T-helper 1 cell (primary cell): ENCODE measurements around the gene OSBPL6.
A peak's percentile ranks its signal among the peaks of the same experiment; 100 is the strongest.
"Not testable (repeated sequence)": the region's sequence is repeated elsewhere in the genome, so short reads cannot be mapped to it uniquely, and the experiment has no call there.

Experiments
- DNase-seq, 5 donors: peaks; one replicate each; pipeline ENCODE4 v3.0.0-alpha.2; 2012 to 2020

OSBPL6 gene

DNA sequence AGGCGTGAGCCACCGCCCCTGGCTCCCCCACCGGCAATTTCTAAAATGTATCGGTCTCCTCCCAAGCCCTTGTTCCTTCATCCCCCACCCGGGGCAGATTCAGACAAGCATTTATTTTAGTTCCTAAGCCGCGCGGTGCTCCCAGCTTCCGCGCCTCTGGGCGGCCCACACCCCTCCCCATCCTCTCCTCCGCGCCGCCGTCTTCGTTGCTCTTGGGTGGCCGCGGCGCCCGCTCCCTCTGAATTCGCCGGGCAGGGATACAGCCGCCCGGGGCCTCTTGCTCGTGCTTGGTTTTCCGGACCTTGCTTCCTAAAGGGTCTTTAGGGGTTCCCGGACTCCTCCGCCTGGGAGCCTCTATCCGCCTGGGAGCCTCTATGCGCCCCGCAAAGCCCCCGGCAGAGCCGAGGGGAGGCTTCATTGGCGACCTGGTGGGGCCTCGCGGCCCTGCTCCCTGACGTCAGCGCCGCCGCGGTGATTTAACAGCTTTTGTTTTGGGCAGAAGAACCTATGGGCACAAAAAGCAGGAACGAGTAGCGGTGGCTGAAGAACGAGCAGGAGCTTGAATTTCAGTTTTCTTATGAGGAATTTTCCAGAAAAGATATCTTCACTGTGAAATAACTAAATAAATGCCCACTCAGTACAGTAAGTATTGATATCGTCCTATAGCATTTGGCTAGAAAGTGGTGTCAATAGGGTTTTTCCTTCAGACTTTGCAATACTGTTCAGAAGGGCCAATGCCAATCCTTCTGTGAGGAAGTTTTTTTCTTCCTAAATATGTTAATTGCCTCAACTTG lies 219.4 kb downstream of the OSBPL6 start:
- DNase-seq = peak; percentile 23 to 87 (median 50)

DNA sequence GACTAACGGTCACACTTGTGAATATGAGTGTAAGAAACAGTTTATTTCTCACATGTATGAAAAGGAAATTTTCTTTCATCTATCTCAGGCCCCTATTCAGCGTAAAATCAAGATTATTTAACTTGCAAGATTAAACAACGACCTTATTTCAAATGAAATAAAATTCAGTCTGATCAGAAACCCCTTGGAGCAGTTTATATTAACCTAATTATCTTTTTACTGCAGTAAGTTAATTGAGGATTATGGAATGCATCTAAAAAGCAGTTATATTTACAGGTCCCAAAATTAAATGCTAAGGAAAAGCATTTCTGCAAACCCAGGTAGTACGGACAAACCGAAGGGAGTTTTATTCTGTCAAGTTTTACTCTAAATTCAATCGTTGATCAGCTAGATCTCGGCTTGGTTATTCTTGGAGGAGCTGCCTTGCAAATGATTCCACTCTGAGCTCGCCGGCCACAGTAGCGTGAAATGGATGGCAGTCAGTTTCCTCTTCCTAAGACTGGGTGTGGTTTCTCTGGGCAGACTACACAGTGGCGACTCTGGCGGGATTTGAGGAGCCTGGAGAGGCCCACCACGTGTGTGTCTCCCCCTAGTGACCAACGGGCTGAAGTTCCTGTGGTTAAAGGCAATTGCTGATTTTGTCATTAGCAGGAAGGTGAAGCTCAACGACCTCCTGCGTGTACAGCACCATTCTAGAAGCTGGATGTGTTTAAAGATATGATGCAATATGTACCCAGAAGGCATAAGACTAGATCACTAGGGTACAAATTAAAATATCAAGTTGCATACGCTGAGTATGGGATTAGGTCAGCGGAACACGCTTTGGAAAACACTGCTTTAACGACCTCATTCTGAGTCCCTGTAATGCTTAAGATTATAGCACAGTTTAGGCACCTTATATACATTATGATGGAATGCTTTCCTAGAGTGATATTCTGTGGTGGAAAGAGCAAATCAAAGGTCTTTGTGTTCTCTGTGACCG lies 220.2 kb downstream of the OSBPL6 start:
- DNase-seq = peak; percentile 48 to 95 (median 58)

DNA sequence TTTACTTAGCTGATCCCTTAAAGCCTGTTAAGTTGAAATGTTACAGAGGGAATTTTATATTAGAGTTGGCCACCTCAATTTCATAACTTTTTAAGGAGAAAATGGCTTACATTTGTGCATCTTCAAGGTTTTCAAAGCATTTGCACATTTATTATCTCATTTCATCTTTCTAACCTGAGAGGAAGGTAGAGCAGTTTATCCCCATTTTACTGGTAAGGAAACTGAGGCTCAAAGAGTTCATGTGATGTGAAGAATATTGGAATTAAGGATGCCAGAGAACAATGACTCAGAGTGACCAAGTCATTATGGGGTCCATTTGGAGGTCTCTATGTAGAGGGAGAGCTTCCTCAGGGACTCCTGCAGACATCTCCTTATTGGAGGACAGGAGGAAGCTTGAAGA lies 221.7 kb downstream of the OSBPL6 start:
- no peak for DNase-seq

DNA sequence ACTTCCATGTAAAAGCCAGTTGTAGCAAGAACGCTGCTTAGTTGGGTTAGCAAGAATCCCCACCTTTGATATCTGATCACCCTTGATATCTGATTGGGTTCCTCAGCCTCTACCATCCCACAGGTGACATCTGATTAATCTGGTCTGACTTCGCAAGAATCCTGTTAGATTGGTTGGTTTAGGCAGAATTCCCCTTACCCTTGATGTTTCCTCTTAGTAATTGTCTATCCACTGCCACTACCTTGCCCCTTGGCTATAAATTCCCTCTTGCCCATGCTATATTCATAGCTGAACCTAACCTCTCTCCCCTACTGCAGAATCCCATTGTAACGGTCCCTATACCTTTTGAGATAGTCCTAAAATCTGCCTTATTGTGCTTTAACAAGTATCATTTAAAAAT lies 223.6 kb downstream of the OSBPL6 start:
- DNase-seq = no peak

DNA sequence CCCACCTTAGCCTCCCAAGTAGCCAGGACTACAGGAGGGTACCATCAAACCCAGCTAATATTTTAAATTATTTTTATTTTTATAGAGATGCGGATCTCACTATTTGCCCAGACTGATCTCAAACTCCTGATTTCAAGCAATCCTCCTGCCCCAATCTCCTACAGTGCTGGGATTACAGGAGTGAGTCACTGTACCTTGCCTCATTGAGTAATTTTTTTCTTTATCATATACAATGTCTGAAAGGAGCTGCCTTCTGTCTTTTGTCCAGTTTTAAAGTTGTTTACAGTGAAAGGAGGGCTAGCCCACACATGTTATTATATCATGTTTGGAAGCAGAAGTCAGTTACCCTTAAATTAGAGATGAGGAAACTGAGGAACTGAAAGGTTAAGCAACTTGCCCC lies 224.1 kb downstream of the OSBPL6 start:
- no peak for DNase-seq

DNA sequence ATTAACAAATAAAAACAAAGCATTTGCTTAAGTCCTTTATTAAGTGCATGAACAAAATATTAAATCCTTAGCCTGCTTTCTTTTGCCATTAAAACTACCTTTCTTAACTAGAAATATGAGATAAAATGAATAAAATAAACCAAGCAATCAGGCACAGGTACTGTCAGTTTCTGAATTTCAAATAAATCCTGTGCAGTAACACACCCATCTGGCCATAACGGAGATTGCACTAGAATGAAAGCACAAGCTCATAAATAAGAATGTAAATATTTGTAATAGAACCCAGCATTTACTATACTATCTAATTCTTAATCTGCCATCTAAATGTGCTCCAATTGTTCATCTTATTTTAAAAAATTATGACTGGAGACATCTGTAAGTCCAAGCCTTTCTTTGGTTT lies 224.8 kb downstream of the OSBPL6 start:
- no peak for DNase-seq

DNA sequence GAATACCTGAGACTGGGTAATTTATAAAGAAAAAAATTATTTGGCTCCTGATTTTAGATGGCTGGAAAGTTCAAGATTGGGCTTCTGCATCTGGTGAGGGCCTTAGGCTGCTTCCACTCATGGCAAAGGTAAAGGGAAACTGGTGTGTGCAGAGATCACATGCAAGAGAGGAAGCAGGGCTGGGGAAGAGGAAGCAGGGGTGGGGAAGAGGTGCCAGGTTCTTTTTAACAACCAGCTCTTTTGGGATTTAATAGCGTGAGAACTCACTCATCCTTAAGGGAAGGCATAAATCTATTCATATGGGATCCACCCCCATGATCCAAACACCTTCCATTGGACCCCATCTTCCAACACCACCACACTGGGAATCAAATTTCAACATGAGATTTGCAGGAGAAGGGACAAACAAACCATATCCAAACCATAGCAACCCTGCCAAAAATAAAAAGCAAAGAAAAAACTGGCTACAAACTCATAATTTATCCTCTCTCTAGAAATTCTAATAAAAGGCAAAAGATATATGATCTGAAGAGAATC lies 226.2 kb downstream of the OSBPL6 start:
- DNase-seq = no peak

DNA sequence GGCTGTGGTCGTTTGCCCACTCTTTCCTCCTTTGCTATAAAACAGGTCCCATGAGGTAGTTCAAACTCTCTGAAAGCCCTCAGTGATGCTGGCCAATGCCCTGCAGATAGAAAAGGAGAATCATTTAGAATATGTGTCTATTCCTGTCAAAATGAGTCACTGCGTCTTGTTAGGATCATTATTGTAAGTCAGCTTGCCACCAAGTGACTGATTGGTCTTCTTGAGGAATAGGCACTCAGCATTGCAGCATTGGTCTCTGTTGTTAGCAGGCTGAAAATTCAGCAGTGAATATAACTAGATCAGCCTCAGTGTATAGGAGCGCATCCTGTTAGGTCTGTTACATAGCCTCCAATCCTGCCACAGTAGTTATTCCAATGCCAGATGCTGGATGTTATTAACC lies 227.8 kb downstream of the OSBPL6 start:
- DNase-seq = no peak

DNA sequence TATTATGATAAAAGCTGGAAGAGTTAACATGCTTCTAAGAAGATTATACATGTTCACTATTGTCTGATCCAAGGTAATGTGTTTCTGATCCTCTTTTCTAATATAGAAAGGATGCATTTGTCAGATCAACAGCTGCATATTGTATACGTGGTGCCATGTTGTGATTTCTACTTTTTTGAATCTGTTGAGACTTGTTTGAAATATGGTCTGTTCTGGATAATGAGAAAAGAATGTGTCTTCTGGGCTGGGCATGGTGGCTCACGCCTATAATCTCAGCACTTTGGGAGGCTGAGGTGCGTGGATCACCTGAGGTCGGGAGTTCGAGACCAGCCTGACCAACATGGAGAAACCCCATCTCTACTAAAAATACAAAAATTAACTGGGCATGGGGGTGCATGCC lies 229.4 kb downstream of the OSBPL6 start:
- DNase-seq = not testable (repeated sequence)

DNA sequence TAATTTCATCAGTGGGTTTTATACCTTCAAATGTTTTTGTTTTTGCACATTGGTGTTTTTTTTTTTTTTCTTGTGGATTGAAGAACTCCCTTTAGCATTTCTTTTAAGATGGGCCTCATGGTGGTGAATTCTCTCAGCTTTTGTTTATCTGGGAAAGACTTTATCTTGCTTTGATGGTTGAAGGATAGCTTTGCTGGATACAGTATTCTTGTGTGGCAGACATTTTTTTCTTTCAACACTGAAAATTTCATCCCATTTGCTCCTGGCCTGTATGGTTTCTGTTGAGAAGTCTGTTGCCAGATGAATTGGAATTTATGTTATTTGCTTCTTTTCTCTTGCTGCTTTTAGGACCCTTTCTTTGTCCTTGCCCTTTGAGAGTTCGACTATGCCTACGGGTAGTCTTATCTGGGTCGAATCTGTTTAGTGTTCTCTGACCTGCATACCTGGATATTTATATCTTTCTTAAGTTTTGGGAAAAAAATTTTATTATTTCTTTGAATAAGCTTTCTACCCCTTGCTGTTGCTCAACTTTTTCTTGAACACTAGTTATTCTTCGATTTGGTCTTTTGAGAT lies 231.0 kb downstream of the OSBPL6 start:
- DNase-seq = no peak

DNA sequence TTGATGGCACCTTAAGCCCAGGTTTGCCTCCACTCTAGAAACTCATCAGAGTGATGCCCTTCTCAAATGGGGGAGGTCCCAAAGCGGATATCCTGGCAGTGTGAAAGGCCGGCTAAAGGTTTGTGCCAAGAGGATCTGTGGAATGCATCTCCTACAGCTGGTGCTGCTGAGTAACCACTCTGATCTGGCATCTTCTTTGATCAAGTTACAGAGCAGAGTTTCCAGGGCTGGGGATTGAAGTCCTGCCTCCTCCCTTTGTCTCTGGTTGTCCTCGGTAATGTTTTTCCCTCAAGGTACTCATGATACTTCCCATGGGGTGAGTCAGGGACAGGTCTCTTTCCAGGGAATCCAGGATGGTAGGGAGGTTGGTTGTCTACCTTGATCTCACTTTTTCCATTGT lies 232.1 kb downstream of the OSBPL6 start:
- no peak for DNase-seq

DNA sequence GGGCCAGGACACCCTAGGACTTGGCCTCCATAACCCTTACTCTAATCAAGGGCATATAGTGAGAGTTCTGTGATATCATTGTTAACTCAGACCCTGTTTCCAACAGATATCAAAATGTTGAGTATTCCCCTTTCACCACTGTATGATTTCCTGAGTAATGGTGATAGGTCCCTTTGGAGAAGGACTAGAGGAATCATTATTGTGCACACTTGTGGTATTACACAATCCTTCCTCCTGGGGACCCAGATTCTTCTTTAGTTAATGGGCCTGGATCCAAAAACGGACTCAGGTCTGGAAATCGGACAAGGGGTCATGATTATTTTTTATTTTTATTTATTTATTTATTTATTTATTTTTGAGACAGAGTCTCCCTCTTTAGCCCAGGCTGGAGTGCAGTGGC lies 233.1 kb downstream of the OSBPL6 start:
- no peak for DNase-seq

DNA sequence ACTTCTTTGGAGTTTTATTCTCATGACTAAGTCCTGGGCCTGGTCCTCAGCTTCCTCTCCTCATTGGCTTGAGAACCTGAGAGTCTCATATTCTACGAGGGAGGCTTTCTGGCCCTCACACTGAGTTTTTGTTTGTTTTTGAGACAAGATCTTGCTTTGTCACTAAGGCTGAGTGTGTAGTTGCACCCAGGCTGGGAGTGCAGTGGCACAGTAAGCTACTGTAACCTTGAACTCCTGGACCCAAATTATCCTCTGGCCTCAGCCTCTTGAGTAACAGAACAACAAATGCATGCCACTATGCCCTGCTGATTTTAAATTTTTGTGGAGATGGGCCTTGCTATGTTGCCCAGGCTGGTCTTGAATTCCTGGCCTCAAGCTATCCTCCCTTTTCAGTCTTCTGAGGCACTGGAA lies 234.1 kb downstream of the OSBPL6 start:
- DNase-seq = no peak

DNA sequence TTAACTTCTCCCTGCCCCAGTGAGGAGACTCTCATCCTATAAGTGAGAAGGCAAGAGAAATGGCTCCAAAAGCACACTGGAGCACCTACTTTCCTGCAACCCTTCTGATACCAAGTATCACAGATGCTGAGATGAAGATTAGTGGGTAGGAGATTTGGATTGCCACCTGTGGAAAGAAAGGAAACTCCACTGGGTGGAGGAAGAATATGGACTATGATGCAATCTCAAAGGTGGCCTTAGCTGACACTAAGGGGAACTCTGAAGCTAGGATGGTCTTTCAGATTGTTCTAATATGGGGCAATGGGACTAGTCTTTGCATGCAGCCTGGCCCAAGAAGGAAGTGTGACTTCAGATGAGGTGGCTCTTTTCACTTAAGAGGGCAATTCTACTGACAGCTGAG lies 235.0 kb downstream of the OSBPL6 start:
- no peak for DNase-seq

DNA sequence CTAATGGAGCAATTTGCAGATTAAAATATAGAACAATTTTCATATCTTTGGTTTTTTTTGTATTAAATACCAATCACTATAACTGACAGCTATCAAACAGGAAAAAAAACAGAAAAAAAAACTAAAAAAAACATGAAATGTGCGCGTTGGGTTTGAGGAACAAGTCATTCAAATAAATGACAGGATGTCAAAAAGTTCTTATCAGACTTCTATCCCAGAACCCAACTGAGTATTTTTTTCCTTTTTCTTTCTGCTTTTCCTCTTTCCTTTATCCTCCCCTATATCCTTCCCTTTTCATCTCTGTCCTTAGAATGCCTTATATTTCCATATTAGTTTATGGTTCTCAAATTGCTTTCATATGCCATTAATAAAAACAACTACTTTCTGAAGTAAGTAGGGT lies 242.3 kb downstream of the OSBPL6 start:
- DNase-seq = no peak

DNA sequence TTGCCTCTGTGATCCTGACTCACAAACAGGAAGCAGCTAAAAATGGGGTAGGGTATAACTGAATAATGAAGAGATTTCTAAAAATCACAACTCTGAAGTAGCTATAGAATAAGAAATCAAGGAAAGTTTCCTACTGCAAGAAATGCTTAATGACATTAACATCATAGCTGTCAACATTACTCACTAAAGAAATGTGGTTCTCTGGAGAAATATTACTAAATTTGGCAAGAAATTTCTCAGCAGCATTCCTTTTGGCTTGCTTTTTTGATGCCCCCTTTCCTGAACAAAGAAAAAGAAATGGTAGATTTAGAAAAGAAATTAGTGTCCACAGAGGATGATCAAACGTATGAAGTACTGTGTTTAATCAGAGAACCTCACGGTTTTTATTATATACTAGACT lies 247.1 kb downstream of the OSBPL6 start:
- no peak for DNase-seq

DNA sequence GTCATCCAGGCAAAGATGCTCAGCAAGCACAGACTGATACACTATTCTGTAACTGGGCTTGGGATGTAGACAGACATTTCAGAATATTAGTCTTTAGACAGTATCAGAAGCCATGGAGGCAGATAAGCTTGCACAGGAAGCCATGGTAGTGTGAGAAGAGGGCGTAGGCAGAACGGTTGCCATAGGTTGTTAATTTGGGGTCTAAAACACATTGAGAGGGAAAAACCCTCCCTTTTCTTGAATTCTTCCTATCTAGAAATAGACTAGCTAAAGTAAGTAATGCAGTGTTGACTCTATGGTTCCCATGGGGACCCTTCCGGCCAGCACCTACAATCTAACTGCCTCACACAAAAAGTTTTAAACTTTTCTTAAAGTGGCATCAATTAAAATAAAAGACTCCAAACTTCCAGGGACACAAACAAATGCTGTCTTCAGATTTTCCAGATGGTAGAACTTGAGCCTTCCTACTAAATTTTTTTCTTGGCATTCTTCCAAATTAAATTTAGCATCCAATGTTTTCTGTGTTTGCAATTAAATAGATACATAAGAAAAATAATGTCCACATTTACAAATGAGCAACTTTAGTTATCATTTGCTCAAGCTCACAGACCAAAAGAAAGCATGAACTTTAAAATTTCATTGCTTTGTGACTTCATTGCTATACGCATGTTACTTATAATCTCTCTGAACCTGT lies 254.8 kb downstream of the OSBPL6 start:
- no peak for DNase-seq

DNA sequence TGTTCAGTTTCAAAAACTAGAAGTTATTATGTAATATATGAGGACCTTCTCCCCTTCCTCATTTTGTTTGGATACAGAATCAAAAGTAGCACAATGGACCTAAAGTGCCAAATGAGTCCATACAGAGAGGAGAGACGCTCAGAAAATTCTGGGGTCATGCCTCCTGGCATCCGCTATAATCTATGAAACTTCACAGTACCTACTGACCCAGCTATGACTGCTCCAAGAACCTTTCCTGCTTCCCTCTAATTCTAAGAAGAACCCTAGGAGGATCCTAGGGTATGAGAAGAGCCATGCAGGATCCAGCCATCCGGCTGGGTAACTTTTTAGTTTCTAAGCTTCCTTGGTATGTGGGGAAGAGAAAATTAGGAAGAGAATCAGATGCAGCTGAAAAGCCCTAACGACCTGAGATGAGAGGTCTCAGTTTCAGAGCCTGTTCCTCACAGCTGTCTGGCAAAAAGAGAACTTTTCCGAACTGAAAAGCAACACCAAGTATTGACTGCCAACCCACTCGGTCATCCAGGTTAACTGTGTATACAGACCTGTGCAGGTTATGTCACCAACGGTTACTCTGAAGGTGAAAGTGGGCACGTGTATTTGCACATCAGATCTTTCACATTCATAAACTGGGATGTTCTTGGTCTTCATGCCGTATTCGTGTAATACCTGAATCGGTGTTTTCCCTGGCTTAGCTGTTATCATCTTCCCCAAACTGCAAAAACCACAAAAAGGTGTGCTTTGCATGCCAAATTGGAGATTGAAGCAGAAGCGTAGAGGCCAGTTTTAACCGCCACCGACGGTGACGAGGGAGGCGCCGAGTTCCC lies 255.6 kb downstream of the OSBPL6 start:
- DNase-seq = no peak

DNA sequence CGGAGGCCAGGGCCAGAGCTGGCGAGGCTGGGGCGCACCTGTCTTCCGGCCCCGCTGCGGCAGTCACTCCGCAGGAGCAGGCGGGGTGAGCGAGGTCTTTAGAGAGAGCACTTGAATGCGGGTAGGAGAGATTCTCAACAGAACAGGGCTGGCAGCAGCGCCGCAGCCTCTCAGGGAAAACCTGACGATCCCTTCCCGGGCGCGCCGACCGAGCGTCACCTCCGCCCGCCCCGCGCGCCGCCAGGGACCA lies 256.1 kb downstream of the OSBPL6 start:
- DNase-seq = peak; percentile 65 to 82 (median 69)

DNA sequence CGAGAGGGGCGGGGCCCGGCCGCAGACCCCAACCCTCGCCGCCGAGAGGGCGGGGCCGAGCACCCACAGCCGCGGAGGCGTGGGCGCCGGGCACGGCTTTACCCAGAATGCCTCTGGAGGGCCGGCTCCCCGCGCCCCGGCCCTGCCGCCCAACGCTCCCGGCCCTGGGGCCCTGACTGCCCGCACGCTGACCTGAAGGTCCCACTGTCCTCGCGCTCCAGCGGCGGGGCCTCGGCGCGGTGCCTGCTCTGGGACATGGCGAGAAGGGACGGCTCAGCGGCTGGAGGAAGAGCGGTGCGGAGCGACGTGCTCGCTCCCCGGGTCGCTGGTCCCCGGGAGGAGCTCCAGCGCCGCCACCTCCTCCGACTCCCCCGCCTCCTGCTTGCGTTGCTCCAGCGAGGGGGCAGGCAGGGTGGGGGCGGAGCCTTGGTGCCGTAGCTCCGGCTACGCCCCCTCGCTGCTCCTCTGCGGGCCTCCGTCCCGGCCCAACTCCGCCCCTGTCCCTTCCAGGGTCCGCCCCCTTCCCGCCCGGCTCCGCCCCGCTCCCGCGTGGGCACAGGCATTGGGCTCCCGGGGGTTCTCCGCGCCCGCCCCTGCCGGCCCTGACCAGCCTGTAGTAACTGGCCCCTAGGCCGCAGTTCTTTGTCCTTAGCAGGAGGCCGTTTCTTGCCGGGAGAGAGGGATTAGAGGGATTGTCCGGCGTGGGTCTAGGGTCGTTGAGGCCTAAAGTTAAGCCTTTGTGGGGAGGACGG lies 256.6 kb downstream of the OSBPL6 start, which contains the start of the genes PJVK and PRKRA:
Gene PJVK (plus strand): TSS at position 605 of the 752 bp plus-strand sequence. CDS start 2,032 bp downstream, outside the sequence.
Gene PRKRA (minus strand): TSS at position 402 of the 752 bp plus-strand sequence. CDS start 145 bp downstream, at position 257.
- DNase-seq = peak; percentile 92 to 97 (median 93)

DNA sequence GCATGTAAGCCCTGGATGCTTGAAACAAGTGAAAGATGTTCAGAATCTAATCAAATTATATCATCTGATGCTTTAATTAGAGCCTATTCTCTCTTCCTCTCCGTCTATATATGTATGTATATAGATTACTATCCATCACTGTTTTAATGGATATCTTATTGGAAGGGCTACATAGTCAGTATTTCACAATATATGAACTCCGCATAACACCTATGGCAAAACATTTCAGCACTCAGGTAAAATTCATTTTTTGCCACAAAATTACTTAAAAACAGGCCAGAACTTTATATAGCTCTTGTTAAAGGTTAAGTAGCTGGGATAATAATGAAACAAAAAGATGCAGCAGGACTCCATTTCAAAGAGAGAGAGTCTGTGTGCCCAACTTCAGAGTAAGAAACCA lies 258.0 kb downstream of the OSBPL6 start:
- no peak for DNase-seq
